OCI-LY1 (cell line): ENCODE results near the gene GTPBP10.

Experiments
- EZH2 ChIP-seq: fragments of 200-600 bp; sonication (generic), shearing (Covaris generic); IDR thresholded peaks from 2 replicates; pipeline ENCODE4 v1.8.0; 2017; ENCODE audit warnings: borderline replicate concordance, mixed run types, mild to moderate bottlenecking, antibody characterized with exemption, low read length, moderate library complexity, mixed read lengths
- TF ChIP-seq, protein P1 (sequence below): fragments of 200-600 bp; sonication (generic), shearing (Covaris generic); IDR thresholded peaks from 2 replicates; pipeline ENCODE4 v1.5.1; 2017; ENCODE audit warnings: mild to moderate bottlenecking, antibody characterized with exemption, low read length, moderate library complexity, mixed read lengths

DNA sequence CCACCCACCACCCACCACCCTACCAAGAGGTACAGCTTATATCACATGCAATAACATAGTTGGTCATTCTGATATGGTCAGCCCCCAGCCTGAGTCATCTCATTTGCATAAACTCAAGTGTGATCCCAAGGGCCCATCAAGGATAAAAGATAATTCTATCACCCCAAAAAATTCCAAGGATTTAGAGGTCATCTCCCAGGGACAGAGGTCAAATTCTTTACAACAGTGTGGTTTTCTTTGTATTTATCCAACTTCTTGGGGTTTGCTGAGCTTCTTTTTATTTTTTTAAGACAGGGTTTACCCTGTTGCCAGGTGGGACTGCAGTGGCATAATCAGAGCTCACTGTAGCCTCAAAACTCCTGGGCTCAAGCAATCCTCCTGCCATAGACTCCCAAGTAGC lies 9.4 kb upstream of the GTPBP10 start:
- TF ChIP-seq, protein P1, sequence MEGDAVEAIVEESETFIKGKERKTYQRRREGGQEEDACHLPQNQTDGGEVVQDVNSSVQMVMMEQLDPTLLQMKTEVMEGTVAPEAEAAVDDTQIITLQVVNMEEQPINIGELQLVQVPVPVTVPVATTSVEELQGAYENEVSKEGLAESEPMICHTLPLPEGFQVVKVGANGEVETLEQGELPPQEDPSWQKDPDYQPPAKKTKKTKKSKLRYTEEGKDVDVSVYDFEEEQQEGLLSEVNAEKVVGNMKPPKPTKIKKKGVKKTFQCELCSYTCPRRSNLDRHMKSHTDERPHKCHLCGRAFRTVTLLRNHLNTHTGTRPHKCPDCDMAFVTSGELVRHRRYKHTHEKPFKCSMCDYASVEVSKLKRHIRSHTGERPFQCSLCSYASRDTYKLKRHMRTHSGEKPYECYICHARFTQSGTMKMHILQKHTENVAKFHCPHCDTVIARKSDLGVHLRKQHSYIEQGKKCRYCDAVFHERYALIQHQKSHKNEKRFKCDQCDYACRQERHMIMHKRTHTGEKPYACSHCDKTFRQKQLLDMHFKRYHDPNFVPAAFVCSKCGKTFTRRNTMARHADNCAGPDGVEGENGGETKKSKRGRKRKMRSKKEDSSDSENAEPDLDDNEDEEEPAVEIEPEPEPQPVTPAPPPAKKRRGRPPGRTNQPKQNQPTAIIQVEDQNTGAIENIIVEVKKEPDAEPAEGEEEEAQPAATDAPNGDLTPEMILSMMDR = no peak
- TF ChIP-seq EZH2 = no peak
